Measurements from ENCODE around the gene SLC9A5.

DNA sequence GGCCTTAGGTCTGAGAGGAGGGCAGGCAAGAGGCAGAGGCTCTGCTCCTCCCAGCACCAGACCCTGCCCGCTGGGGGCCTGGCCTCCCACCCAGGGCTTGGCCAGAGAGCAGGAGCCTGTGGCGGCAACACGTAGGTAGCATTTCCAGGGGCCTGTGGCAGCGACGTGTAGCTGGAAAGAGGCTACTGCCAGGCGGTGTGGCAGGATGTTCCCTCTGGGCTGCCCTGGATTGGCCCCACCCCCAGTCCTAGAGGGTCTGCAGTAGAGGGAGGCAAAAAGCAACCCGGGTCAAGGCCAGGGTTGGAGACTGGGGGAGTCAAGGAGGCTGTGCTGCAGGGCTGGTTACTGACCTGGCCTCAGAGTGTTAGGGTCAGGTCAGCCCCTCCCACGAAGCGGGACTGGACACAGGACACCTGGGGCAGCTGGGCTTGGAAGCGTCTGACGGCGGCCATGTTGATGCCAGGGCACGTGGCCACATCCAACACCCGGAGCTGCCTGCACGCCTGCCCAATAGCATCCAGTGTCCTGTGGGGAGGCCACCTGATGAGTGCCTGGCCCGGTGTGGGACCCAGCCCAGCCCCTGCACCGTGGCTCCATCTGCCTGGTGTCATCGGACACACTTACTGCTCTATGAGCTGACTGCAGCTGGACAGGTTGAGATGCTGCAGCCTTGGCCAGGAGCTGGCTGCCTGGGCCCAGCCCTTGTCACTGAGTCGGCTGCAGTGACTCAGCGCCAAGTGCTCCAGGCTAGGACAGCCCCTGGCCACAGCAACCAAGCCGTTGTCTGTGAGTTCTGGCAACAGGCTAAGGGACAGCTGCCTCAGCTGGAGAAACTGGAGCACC lies 41.3 kb upstream of the SLC9A5 start:
- TF ChIP-seq, protein P1, sequence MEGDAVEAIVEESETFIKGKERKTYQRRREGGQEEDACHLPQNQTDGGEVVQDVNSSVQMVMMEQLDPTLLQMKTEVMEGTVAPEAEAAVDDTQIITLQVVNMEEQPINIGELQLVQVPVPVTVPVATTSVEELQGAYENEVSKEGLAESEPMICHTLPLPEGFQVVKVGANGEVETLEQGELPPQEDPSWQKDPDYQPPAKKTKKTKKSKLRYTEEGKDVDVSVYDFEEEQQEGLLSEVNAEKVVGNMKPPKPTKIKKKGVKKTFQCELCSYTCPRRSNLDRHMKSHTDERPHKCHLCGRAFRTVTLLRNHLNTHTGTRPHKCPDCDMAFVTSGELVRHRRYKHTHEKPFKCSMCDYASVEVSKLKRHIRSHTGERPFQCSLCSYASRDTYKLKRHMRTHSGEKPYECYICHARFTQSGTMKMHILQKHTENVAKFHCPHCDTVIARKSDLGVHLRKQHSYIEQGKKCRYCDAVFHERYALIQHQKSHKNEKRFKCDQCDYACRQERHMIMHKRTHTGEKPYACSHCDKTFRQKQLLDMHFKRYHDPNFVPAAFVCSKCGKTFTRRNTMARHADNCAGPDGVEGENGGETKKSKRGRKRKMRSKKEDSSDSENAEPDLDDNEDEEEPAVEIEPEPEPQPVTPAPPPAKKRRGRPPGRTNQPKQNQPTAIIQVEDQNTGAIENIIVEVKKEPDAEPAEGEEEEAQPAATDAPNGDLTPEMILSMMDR (IDR thresholded peaks at IDR 0.05), result no peak
- TF ChIP-seq POLR2A (IDR thresholded peaks at IDR 0.05), result no peak

All from testis (tissue), 2 donors.